ENCODE data around the gene TICAM2. TPM values are rescaled to one million over a fixed set of nuclear protein-coding genes. Genes with fewer than 3 reads are reported as not detected.

TICAM2 gene
- total RNA-seq, 4 donors from 2014 or later = 0.59 to 1.3 (median 0.78) TPM

DNA sequence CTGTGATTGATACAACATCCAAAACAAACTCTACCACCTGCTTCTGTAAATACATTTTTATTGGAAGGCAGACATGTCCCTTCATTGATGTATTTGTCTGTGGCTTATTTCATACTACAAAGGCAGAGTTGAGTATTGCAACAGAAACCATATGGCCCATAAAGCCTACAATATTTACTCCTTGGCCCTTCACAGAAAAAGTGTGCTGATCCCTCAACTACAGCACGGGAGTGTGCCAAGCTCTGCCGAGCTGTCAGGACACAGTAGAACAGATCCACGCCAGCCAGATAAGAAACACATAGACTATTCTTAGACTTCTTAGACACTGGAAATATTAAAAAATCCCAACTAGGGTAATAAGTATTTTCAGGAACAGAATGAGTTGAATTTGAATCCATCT is 13.2 kb downstream of the TICAM2 start:
- intact Hi-C loops (cut with DNase I; ENCODE audit: low total_unique reads) = loop anchor here (5.0 kb wide), 1 partner anchor 212 kb away; no protein-coding TSS in a partner anchor
- H3K4me1 ChIP-seq = peaks cover 47 to 49% of the 10 kb centered on the region in 2 donors
- no peaks in the 10 kb centered on the region for H3K27me3 ChIP-seq
- peak overlapping the region; percentile 17 to 48 (median 32) for H3K27ac ChIP-seq
- H3K9me3 ChIP-seq = no peaks in the 10 kb centered on the region
- peak; percentile 38 to 53 for ATAC-seq
- DNase-seq = no peak
- no peak overlapping the region for H3K4me3 ChIP-seq
- in situ Hi-C loops (cut with MboI; ENCODE audit: low sequenced_read_pairs in 4 of 4) = loop anchor here in 2 of 4 donors (5.0 to 10.0 kb wide), 2 partner anchors 214 to 277 kb away; no protein-coding TSS in a partner anchor
- TF ChIP-seq CTCF (IDR thresholded peaks at IDR 0.05 in 4 of 5, conservative IDR thresholded peaks at IDR 0.05 in 1 of 5) (no peak), POLR2A (IDR thresholded peaks at IDR 0.05) (no peak)
- H3K36me3 ChIP-seq = no peaks in the 10 kb centered on the region

DNA sequence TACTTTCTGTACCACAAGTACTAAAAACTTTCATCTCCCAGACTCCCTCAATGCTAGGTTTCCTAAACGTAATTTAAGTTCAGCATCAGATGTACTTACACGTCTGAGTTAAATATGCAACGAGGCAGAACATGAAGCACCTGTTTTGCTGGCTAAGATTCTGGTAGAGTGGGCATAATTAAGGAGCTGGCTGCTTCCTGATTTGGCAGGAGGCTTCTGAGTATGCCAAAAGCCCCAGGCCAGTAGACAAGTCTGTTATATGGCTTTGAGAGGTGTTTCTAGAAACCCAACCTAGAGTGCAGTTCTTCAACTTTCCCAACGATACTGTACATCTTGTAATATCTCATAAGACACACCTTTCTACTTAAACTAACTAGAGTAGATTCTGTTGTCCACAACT is 13.6 kb downstream of the TICAM2 start:
- Histone ChIP-seq H3K9me3 (no peaks in the 10 kb centered on the region), H3K27me3 (no peaks in the 10 kb centered on the region), H3K4me3 (no peak overlapping the region), H3K4me1 (peaks cover 42 to 45% of the 10 kb centered on the region in 2 donors), H3K27ac (peak overlapping the region; percentile 17 to 48 (median 32)), H3K36me3 (no peaks in the 10 kb centered on the region)
- TF ChIP-seq POLR2A (IDR thresholded peaks at IDR 0.05) (no peak), CTCF (IDR thresholded peaks at IDR 0.05 in 4 of 5, conservative IDR thresholded peaks at IDR 0.05 in 1 of 5) (no peak)
- intact Hi-C loops (cut with DNase I; ENCODE audit: low total_unique reads) (loop anchor here (5.0 kb wide), 1 partner anchor 211 kb away; no protein-coding TSS in a partner anchor), in situ Hi-C loops (cut with MboI; ENCODE audit: low sequenced_read_pairs in 4 of 4) (loop anchor here in 2 of 4 donors (5.0 to 10.0 kb wide), 2 partner anchors 214 to 276 kb away; no protein-coding TSS in a partner anchor)
- DNase-seq (no peak), ATAC-seq (no peak)

DNA sequence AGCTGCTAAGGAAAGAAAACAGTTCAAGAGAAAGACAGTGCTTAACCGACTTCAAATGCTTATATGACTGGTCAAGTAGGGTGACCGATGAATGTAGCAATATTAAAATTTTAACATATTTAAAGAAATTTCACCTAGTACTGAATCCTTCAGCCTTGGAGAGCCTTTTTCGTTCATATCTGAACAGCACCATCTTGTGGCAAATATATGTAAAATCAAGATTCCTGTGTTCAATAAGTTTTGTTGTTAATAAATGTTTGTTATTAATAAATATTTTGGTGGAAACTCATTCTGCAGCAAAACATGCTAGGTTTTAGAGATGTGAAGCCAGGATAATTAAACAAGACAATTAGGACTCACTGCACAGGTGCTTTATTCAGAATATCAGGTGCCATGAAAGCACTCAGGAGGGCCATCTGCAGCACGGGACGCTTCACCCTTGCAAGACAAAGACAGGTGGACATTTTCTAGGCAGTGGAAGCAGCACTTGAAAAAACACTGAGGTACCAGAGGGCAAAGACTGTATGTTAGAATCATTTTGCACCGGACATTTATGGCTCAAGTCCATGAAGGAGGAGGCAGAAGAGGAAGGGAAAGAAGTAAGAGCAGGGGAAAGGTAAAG is 15.6 kb downstream of the TICAM2 start:
- DNase-seq = no peak
- Histone ChIP-seq H3K4me3 (no peak overlapping the region), H3K4me1 (peaks cover 33 to 42% of the 10 kb centered on the region in 2 donors), H3K9me3 (no peaks in the 10 kb centered on the region), H3K36me3 (no peaks in the 10 kb centered on the region), H3K27me3 (no peaks in the 10 kb centered on the region), H3K27ac (peak overlapping the region in 2 of 4 donors; percentile 25 to 29)
- TF ChIP-seq CTCF (IDR thresholded peaks at IDR 0.05 in 4 of 5, conservative IDR thresholded peaks at IDR 0.05 in 1 of 5) = peak; percentile 58 to 66 (median 64)
- TF ChIP-seq POLR2A (IDR thresholded peaks at IDR 0.05) = no peak
- peak; percentile 49 to 60 for ATAC-seq
- intact Hi-C loops (cut with DNase I; ENCODE audit: low total_unique reads) (loop anchor here (1.0 to 5.0 kb wide), 2 partner anchors 209 to 277 kb away; no protein-coding TSS in a partner anchor), in situ Hi-C loops (cut with MboI; ENCODE audit: low sequenced_read_pairs in 4 of 4) (loop anchor here in 2 of 4 donors (5.0 to 10.0 kb wide), 2 partner anchors 212 to 274 kb away; no protein-coding TSS in a partner anchor)

DNA sequence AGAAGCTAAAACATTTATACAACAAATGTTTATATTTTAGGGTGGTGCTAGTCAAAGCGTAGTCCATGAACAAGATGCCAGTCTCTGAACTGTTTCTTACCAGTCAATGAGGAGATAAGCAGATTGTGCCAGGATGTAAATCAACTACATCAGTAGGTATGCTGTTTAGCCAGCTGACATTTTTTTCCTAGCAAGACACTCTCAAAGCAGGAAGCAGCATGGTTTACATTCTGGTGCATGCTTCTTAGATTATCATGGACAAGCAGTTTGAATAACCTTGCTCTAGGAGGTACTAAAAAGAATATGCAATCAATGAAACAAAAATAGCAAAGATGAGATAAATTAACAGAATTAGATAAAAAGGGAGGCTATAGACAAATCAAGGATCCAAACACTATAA is 17.0 kb downstream of the TICAM2 start:
- H3K4me1 ChIP-seq = peaks cover 23 to 32% of the 10 kb centered on the region in 2 donors

More for the DNA sequence above, 17.0 kb downstream of the TICAM2 start:
- in situ Hi-C loops (cut with MboI; ENCODE audit: low sequenced_read_pairs in 4 of 4) = loop anchor here in 2 of 4 donors (5.0 to 10.0 kb wide), 2 partner anchors 210 to 273 kb away; no protein-coding TSS in a partner anchor
- intact Hi-C loops (cut with DNase I; ENCODE audit: low total_unique reads) = loop anchor here (5.0 kb wide), 1 partner anchor 208 kb away; no protein-coding TSS in a partner anchor
- Histone ChIP-seq H3K36me3 (no peaks in the 10 kb centered on the region), H3K27me3 (no peaks in the 10 kb centered on the region), H3K9me3 (no peaks in the 10 kb centered on the region), H3K4me3 (no peak overlapping the region), H3K27ac (no peak overlapping the region)
- DNase-seq = no peak
- no peak for ATAC-seq
- no peak for TF ChIP-seq CTCF (IDR thresholded peaks at IDR 0.05 in 4 of 5, conservative IDR thresholded peaks at IDR 0.05 in 1 of 5)
- TF ChIP-seq POLR2A (IDR thresholded peaks at IDR 0.05) = no peak

Measured in gastrocnemius medialis (tissue), 4 donors.